K562 (cell line): ENCODE measurements around the gene CD48. TPM values are rescaled to one million over a fixed set of nuclear protein-coding genes. Genes with fewer than 3 reads are reported as not detected.

ENCODE experiments used
- ATAC-seq: fragments of 200-7000 bp; cut with Tn5 transposase; 3 replicates; pipeline ENCODE4 v1.9.1; 2020; ENCODE audit warnings: moderate library complexity
- BruUV-seq: library from RNA; stranded (reverse); fragments of 400-500 nt; replicated peaks from 2 replicates; lab custom pipeline; 2021; lab: Mats Ljungman, UMichigan
- CTCF ChIA-PET: fragments of 300-600 bp; formaldehyde crosslinking; extraction: SDS; loops from one replicate; lab custom pipeline; 2021; ENCODE audit warnings: low intra/inter-chr PET ratio; lab: Yijun Ruan, JAX
- POLR2A ChIA-PET: fragments of 300-600, 350-650 bp; sonication (Branson Sonifier 250); formaldehyde crosslinking; extraction: SDS; loops from one replicate; lab custom pipeline; 2021; ENCODE audit warnings: antibody characterized with exemption, inconsistent platforms; lab: Yijun Ruan, JAX
- DNase-seq, 4 experiments: peaks; one replicate each; pipeline versions ENCODE4 v3.0.0 to v3.0.0-alpha.2; 2011 to 2018; ENCODE audit warnings: low spot score in 3 of 4, mixed read lengths in 3 of 4; ENCODE audit errors: extremely low read depth in 1 of 4
- FAIRE-seq: peaks from 2 replicates; lab custom pipeline; 2011; peaks lifted over from hg19 to GRCh38; lab: Jason Lieb, UNC
- H2AFZ ChIP-seq: 2 replicates; pipeline ENCODE4 v1.6.0; 2011; ENCODE audit warnings: low read depth, low read length, control low read depth, inconsistent platforms
- H3K27ac ChIP-seq: fragments of 200-600 bp; 3 replicates; pipeline ENCODE4 v1.8.0; 2011; ENCODE audit warnings: low read depth, mild to moderate bottlenecking, control low read depth, inconsistent platforms, low read length, moderate library complexity, mixed read lengths; ENCODE audit errors: extremely low read depth
- H3K27me3 ChIP-seq, 2 experiments: fragments of 300-600 bp in 1 of 2; 2 replicates in 1 of 2; 3 replicates in 1 of 2; pipeline versions ENCODE4 v1.6.0 to v1.8.0; 2011; ENCODE audit warnings: inconsistent platforms in 2 of 2, low read length in 2 of 2, mild to moderate bottlenecking in 1 of 2, mixed read lengths in 1 of 2, moderate library complexity in 1 of 2; ENCODE audit not compliant: control insufficient read depth in 2 of 2, insufficient read depth in 2 of 2
- H3K36me3 ChIP-seq: fragments of 300-600 bp; 3 replicates; pipeline ENCODE4 v1.8.0; 2011; ENCODE audit warnings: mild to moderate bottlenecking, low read length, inconsistent platforms; ENCODE audit not compliant: control insufficient read depth, insufficient read depth
- H3K4me1 ChIP-seq, 2 experiments: fragments of 200-600 bp in 1 of 2; replicated peaks in 1 of 2; 2 replicates in 1 of 2; 3 replicates in 1 of 2; pipeline versions ENCODE4 v1.5.1 to v1.8.0; 2011; ENCODE audit warnings: inconsistent platforms in 2 of 2, low read length in 2 of 2, mild to moderate bottlenecking in 1 of 2, mixed read lengths in 1 of 2, moderate library complexity in 1 of 2; ENCODE audit not compliant: control insufficient read depth in 2 of 2, insufficient read depth in 2 of 2
- H3K4me2 ChIP-seq: 2 replicates; pipeline ENCODE4 v1.6.1; 2011; ENCODE audit warnings: low read length, control low read depth, inconsistent platforms, mixed read lengths; ENCODE audit not compliant: insufficient read depth
- H3K4me3 ChIP-seq: fragments of 200-600 bp; sonication (generic), shearing (Covaris generic); 2 replicates; pipeline ENCODE4 v1.5.1; 2016; ENCODE audit warnings: control low read depth, inconsistent platforms
- H3K79me2 ChIP-seq: fragments of 200-600 bp; 3 replicates; pipeline ENCODE4 v1.8.0; 2011; ENCODE audit warnings: low read length, inconsistent platforms; ENCODE audit not compliant: control insufficient read depth, insufficient read depth
- H3K9ac ChIP-seq, 2 experiments: 2 replicates each; pipeline versions ENCODE4 v1.6.0 to v1.6.1; 2011; ENCODE audit warnings: low read depth in 2 of 2, low read length in 2 of 2, control low read depth in 1 of 2, inconsistent platforms in 1 of 2, mild to moderate bottlenecking in 1 of 2, mixed read lengths in 1 of 2; ENCODE audit not compliant: insufficient read depth in 1 of 2
- H3K9me1 ChIP-seq: one replicate; pipeline ENCODE4 v1.6.0; 2011; ENCODE audit warnings: inconsistent platforms, mild to moderate bottlenecking, low read length, moderate library complexity; ENCODE audit not compliant: control insufficient read depth, insufficient read depth
- H3K9me3 ChIP-seq: replicated peaks from 2 replicates; pipeline ENCODE4 v1.5.1; 2011; ENCODE audit warnings: low read depth, low read length, inconsistent platforms; ENCODE audit not compliant: control insufficient read depth, insufficient read depth
- H4K20me1 ChIP-seq: replicated peaks from 2 replicates; pipeline ENCODE4 v1.6.1; 2011; ENCODE audit warnings: low read length, inconsistent platforms, mixed read lengths; ENCODE audit not compliant: control insufficient read depth, insufficient read depth
- BCLAF1 ChIP-seq, 2 experiments: fragments of 450-650 bp in 1 of 2; IDR thresholded peaks; 2 replicates each; pipeline ENCODE4 v1.6.1; 2011 to 2017; ENCODE audit warnings: low read depth in 2 of 2, antibody characterized with exemption in 1 of 2, borderline replicate concordance in 1 of 2, low read length in 1 of 2, mild to moderate bottlenecking in 1 of 2, mixed read lengths in 1 of 2; ENCODE audit not compliant: control insufficient read depth in 1 of 2
- ELK3 ChIP-seq: fragments of 450-650 bp; formaldehyde crosslinking; IDR thresholded peaks from 2 replicates; pipeline ENCODE4 v1.4.0; 2020; ENCODE audit warnings: mild to moderate bottlenecking
- MAFG ChIP-seq: fragments of 450-650 bp; conservative IDR thresholded peaks from 2 replicates; pipeline ENCODE4 v1.6.1; 2016; ENCODE audit warnings: missing genetic modification characterization, missing compliant biosample characterization
- NFXL1 ChIP-seq: fragments of 450-650 bp; formaldehyde crosslinking; IDR thresholded peaks from 2 replicates; pipeline ENCODE4 v1.4.0; 2021; ENCODE audit warnings: mild to moderate bottlenecking
- NR2C1 ChIP-seq, 2 experiments: fragments of 450-650 bp; IDR thresholded peaks; 2 replicates each; pipeline ENCODE4 v1.6.1; 2017; ENCODE audit warnings: mild to moderate bottlenecking in 2 of 2, antibody characterized with exemption in 1 of 2, inconsistent platforms in 1 of 2, missing compliant biosample characterization in 1 of 2, missing genetic modification characterization in 1 of 2
- POLR2G ChIP-seq: fragments of 200-400 bp; formaldehyde crosslinking; IDR thresholded peaks from 2 replicates; pipeline ENCODE4 v1.6.1; 2017; ENCODE audit warnings: low read depth, mild to moderate bottlenecking, antibody characterized with exemption, low read length, moderate library complexity
- POLR3A ChIP-seq: IDR thresholded peaks from 2 replicates; pipeline ENCODE4 v1.6.1; 2011; ENCODE audit warnings: borderline replicate concordance, mild to moderate bottlenecking, moderate library complexity; ENCODE audit not compliant: insufficient read length, insufficient read depth; ENCODE audit errors: extremely low read depth
- PRMT5 ChIP-seq: sonication (generic); formaldehyde crosslinking; IDR thresholded peaks from 2 replicates; pipeline ENCODE4 v1.5.0; 2020; ENCODE audit warnings: missing genetic modification reagents
- TEAD4 ChIP-seq, 2 experiments: sonication (generic) in 1 of 2; formaldehyde crosslinking in 1 of 2; IDR thresholded peaks; 2 replicates each; pipeline versions ENCODE4 v1.6.1 to v1.8.0; 2012 to 2022; ENCODE audit warnings: borderline replicate concordance in 1 of 2, inconsistent platforms in 1 of 2, low read length in 1 of 2, mild to moderate bottlenecking in 1 of 2, missing genetic modification reagents in 1 of 2
- VEZF1 ChIP-seq: fragments of 200-800 bp; sonication (Bioruptor generic); IDR thresholded peaks from 2 replicates; pipeline ENCODE4 v1.6.1; 2017; ENCODE audit warnings: missing genetic modification characterization, missing compliant biosample characterization
- ZNF707 ChIP-seq: fragments of 250-450 bp; sonication (Bioruptor Pico); conservative IDR thresholded peaks from 2 replicates; pipeline ENCODE4 v1.8.0; 2022; ENCODE audit warnings: inconsistent platforms, mild to moderate bottlenecking, moderate library complexity
- ZNF764 ChIP-seq: fragments of 250-450 bp; sonication (Bioruptor Pico); IDR thresholded peaks from 2 replicates; pipeline ENCODE4 v1.4.0; 2020; ENCODE audit warnings: low read depth, mild to moderate bottlenecking, moderate library complexity
- WGBS: fragments of 100-300 bp; shearing (Covaris generic); methylation state at CpG from one replicate; pipeline ENCODE4 v1.1.6; 2016; ENCODE audit warnings: low coverage, mixed read lengths; ENCODE audit not compliant: insufficient coverage; ENCODE audit errors: missing lambda C conversion rate; 5-methylcytosine and 5-hydroxymethylcytosine counted together
- in situ Hi-C: fragments of 300-500 bp; cut with MboI; formaldehyde crosslinking; loops from 4 replicates; pipeline ENCODE4 v1.15.0; 2018; ENCODE audit warnings: inconsistent platforms, mixed read lengths
- intact Hi-C: fragments of 100-400 bp; cut with micrococcal nuclease; formaldehyde crosslinking; loops from 2 replicates; pipeline ENCODE4 v1.14.2; 2022
- polyA plus RNA-seq, 8 experiments: library from polyadenylated mRNA; depleted of rRNA in 4 of 8; stranded (reverse) in 5 of 8; unstranded in 3 of 8; fragments of >200 nt; fragmentation: Nextera tagmentation in 2 of 8; fragmentation: Illumina TruSeq in 1 of 8; extraction: Ambion mirVana in 2 of 8; extraction: Trizol in 1 of 8; gene quantifications; 2 replicates each; pipeline versions ENCODE4 v1.2.1 to v1.2.3, GENCODE V29; 2011 to 2014; ENCODE audit warnings: inconsistent platforms in 1 of 8, missing spikeins in 1 of 8
- total RNA-seq, 7 experiments: library from RNA; depleted of rRNA in 6 of 7; stranded (reverse); fragments of >200 nt in 6 of 7; fragmentation: Illumina TruSeq in 2 of 7; extraction: Trizol in 2 of 7; gene quantifications; 2 replicates each; pipeline versions ENCODE4 v1.2.1 to v1.2.3, GENCODE V29; 2011 to 2021; ENCODE audit warnings: low replicate concordance in 1 of 7
- TF ChIP-seq, protein P1 (sequence below): IDR thresholded peaks from 2 replicates; pipeline ENCODE4 v1.6.1; 2014; ENCODE audit warnings: antibody characterized with exemption

CD48 gene
- total and polyA plus RNA-seq, 9 of the 15 experiments (the other 6 are each of a cell fraction or from before 2014, with no cell fraction given), result 0.10 to 0.42 (median 0.29) TPM; not detected in 3

GRCh38 chr1:160656737-160657136 lies 54.9 kb downstream of the CD48 start (continued):
- TF ChIP-seq ELK3 (CRISPR knock-in tag) (no peak), NFXL1 (no peak), ZNF764 (CRISPR knock-in tag) (no peak), VEZF1 (CRISPR knock-in tag) (no peak)
- TF ChIP-seq, all 486 proteins: peak for 0

DNA sequence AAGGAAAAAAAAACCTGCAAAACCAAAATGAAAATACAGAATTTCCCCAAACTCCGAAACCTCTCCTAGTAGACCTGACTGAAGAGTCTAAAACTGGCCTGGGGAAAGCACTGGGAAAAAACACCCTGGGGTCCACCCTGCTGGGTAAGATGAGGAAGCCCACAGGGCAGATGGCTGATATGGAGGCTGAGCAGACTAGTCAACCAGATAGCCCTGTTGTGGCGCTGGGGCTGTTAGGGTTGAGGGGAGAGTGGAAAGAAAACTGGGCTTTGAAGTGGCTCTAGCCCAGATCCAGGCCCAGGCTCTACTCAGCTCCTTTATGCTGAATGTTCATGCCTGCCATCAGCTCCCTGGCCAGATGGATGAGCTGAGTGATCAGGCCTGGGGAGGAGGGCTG lies 58.0 kb downstream of the CD48 start:
- CTCF ChIA-PET, result no interaction called here
- TF ChIP-seq TEAD4 (IDR thresholded peaks at IDR 0.05; ENCODE audit: low read length) (no peak), TEAD4 (CRISPR knock-in tag; IDR thresholded peaks at IDR 0.05; ENCODE audit: borderline replicate concordance) (no peak), POLR2G (no peak), PRMT5 (CRISPR knock-in tag) (no peak), BCLAF1 (IDR thresholded peaks at IDR 0.05; ENCODE audit: borderline replicate concordance in 1 of 2, control insufficient read depth in 1 of 2, low read depth in 2 of 2, low read length in 1 of 2) (no peak), ZNF707 (CRISPR knock-in tag) (no peak), MAFG (tag) (no peak), POLR3A (no peak), NR2C1 (IDR thresholded peaks at IDR 0.05) (no peak), NR2C1 (tag; IDR thresholded peaks at IDR 0.05) (no peak)
- TF ChIP-seq, protein P1, sequence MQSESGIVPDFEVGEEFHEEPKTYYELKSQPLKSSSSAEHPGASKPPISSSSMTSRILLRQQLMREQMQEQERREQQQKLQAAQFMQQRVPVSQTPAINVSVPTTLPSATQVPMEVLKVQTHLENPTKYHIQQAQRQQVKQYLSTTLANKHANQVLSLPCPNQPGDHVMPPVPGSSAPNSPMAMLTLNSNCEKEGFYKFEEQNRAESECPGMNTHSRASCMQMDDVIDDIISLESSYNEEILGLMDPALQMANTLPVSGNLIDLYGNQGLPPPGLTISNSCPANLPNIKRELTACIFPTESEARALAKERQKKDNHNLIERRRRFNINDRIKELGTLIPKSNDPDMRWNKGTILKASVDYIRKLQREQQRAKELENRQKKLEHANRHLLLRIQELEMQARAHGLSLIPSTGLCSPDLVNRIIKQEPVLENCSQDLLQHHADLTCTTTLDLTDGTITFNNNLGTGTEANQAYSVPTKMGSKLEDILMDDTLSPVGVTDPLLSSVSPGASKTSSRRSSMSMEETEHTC, result no peak

More for the DNA sequence above, 58.0 kb downstream of the CD48 start:
- no peak overlapping the region for H3K4me3 ChIP-seq
- H3K4me1 ChIP-seq, result peaks cover 0 to 30% of the 10 kb centered on the region in 2 experiments
- no peaks in the 10 kb centered on the region for H3K9me1 ChIP-seq
- intact Hi-C loops (no loop called here), in situ Hi-C loops (no loop called here)
- no peaks in the 10 kb centered on the region for H3K79me2 ChIP-seq
- H3K9me3 ChIP-seq, result peaks cover 2% of the 10 kb centered on the region; the same call in 1 of the 2 replicates
- H3K27ac ChIP-seq, result no peak overlapping the region
- DNase-seq (no peak), ATAC-seq (no peak), FAIRE-seq (no peak)
- BruUV-seq, result no TSS peak
- no peaks in the 10 kb centered on the region for H4K20me1 ChIP-seq
- WGBS, result 80% methylated on average over 2 of the region's 2 CpGs
- no peak overlapping the region for H2AFZ ChIP-seq
- H3K27me3 ChIP-seq, result no peaks in the 10 kb centered on the region
- no peak overlapping the region for H3K9ac ChIP-seq
- POLR2A ChIA-PET, result no interaction called here
- H3K4me2 ChIP-seq, result no peak overlapping the region
- no peaks in the 10 kb centered on the region for H3K36me3 ChIP-seq
